ENCODE results near the gene TSPAN5.
A peak's percentile ranks its signal among the peaks of the same experiment; 100 is the strongest.
"Not testable (repeated sequence)": the region's sequence is repeated elsewhere in the genome, so short reads cannot be mapped to it uniquely, and the experiment has no call there.

The TSPAN5 gene

DNA sequence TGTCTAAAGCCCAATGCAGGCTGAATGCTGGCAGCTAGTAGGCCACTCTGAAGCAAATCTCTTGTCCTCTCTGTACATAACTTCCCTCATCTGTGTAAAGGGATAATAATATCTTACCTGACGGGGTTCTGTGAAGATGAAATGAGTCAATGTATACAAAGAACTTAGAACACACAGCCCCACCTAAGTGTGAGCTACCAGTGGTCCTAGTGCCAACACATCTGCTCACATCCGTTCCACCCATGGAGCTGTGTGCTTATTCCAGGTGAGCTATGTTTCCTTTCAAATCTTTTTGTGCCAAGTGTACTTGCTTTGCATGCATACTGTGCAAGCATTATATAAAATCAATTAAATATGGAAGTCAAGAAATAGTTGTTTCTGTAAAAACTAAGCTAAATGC lies 116.4 kb downstream of the TSPAN5 start:
- no peak for DNase-seq

DNA sequence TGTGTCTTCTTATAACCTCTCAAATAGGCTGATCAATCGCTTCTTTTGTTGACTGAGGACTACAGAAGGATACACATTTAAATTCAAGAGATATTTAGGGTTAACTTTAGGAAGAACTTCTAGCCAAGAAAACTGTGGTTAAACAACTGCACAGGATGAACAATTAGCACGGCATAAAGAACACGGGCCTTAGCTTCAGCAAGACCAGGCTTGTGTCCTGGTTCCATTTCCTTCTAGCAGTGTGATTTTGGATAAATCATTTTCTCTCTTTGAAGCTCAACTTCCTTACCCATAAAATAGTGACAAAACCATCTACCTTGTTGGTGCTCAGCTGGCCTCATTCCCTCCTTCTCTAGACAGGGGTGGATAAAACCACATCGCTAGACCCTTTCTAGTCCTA lies 117.6 kb downstream of the TSPAN5 start:
- DNase-seq: no peak

DNA sequence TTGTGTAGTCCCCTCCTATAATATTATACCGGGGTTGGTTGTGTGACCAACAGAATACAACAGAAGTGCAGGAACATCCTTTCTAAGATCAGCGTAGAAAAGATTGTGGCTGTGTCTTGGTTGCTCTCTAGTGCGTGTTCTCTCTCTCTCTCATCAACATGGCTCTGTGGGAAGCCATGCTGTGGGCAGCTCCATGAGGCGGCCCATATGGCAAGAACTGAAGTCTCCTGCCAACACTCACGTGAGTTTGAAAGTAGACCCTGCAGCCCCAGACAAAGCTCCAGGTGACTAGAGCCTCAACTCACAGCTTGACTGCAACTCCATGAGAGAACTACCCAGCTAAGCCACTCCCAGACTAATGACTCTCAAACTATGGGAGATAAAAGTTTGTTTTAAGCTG lies 118.7 kb downstream of the TSPAN5 start:
- DNase-seq: no peak

DNA sequence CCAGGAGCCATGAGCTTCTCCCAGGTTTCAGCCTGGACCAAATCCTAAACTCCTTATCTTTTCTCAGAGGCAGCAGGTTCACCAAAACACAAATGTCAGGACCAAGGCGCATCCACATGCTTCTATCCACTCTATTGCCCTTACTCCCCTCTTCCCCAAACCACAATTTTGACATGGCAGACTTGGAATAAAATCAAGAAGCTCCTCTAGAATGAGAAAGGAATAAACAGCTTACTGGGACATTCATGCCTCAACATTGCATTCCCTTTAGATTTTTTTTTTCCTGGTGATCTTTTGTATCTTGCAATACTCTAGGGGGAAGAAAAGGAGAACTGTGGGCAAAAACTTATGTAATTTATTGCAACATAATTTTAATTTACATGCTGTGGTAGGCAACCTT lies 119.1 kb downstream of the TSPAN5 start:
- no peak for DNase-seq

DNA sequence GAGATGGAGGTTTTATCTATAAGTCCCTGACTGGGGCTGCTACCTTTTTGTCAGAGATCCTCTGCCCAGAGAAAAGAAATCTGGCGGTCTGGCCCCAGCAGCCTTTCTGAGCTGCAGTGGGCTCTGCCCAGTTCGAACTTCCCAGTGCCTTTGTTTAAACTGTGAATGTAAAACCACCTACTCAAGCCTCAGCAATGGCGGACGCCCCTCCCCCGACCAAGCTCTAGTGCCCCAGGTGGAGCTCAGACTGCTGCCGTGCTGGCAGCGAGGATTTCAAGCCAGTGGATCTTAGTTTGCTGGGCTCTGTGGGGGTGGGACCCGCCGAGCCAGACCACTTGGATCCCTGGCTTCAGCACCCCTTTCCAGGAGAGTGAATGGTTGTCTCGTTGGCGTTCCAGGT lies 121.8 kb downstream of the TSPAN5 start:
- DNase-seq: no peak

DNA sequence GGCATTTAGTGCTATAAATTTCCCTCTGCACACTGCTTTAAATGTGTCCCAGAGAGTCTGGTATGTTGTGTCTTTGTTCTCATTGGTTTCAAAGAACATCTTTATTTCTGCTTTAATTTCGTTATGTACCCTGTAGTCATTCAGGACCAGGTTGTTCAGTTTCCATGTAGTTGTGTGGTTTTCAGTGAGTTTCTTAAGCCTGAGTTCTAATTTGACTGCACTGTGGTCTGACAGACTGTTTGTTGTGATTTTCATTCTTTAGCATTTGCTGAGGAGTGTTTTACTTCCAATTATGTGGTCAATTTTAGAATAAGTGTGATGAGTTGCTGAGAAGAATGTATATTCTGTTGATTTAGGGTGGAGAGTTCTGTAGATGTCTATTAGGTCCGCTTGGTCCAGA lies 124.3 kb downstream of the TSPAN5 start:
- not testable (repeated sequence) for DNase-seq

DNA sequence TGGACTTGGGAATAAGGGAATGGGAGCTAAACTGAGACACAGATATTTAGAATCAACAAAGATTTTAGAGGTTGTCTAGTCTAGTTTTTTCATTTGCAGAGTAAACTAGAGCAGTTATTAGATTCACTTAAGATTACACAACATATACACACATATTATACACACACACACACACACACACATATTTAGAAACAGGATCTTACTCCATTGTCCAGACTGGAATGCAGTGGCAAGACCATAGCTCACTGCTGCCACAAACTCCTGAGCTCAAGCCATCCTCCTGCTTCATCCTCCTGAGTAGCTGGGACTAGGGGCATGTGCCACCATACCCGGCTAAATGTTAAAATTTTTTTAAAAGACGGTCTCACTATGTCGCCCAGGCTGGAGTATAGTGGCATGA lies 127.8 kb downstream of the TSPAN5 start:
- DNase-seq: no peak

DNA sequence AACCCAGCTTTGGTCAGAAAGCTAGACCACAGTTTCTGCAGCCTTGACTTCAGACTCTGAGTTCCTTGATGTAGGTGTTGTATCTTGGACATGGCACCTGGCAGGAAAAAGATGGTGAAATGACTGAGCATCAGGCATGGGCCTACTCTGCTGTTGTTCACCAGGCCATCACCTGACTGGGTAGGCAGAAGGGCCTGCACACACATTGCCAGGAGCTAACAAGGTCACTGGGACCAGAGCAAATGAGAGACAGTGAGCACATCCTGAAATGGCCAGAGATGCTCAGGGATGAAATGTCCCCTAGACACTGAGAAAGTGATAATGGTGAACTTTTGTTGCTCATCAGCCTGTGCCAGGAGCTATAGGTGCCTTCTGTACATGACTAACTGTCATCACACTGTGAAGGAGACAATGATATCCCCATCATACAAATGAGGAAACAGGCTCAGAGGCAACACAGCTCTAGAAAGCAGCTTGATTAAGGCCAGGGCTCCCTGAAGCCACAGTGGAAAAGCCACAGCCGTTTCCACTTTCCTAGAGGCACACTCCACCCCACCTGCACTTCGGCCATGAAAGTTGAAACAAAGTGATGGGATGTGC lies 128.3 kb downstream of the TSPAN5 start:
- no peak for DNase-seq

DNA sequence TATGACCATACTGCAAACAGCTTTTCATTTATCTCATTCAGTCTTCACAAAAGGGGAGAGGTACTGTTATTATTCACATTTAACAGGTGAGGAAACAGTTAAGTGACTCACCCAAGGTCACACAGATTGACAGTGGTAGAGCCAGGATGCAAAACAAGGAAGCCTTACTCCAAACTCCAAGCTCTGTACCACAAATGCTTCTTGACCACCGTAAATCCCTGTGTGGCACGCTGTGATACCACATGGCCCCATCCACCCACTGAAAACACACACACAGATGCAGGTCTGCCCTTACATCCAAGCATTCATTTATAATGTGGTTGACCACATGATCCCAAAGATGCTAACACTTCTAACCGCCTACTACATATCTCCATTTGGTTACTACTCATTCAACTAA lies 129.5 kb downstream of the TSPAN5 start:
- no peak for DNase-seq

DNA sequence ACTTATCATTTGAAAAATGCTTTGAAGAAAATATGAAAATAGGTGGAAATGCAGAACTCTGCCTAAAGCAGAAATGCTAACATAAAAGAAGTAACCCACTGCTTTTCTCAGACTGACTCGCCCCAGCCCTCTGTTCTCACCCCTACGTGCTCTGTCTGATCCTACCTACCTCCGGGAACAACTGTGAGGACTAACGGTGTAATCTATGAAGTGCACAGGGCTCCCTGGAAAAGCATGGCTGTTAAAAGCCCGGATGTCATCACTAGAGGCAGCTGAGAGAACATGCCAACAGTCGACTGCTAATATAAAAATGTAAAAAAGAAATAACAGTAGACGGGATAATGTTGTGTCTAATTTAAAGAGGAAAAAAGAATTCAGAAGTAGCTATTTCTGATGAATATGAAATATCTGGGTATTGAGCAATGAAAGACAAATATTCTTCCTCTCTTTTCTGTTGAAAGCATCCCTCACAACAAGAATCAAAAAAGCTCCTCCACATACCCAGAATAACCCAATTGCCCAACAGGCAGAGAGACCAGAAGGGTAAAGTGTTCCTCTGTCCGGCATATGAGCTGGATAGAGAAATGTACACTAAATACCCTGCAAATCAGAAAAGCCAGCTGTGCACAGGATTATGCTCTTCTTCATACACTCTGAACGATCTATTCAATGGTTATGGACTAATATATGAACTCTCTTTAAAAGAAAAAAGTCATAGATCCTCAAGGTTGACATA lies 130.7 kb downstream of the TSPAN5 start:
- DNase-seq: no peak

DNA sequence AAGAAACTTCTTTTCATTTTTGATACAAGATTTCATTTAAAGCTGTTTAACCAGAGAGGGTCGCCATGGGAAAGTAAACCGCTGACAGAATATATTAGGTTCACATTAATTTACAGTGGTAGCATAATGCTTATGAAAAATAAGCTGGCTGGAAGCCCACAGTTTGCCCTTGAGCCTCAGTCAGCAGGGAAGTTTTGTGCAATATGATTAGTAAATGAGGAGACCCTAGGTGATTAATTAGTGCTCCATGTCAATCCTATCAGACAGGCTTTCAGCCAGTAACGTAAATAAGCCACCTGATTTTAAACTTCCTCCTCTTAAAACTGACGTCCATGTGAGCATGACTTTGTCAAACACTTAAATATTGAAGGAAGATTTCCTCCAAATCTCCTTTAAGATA lies 134.2 kb downstream of the TSPAN5 start:
- no peak for DNase-seq

DNA sequence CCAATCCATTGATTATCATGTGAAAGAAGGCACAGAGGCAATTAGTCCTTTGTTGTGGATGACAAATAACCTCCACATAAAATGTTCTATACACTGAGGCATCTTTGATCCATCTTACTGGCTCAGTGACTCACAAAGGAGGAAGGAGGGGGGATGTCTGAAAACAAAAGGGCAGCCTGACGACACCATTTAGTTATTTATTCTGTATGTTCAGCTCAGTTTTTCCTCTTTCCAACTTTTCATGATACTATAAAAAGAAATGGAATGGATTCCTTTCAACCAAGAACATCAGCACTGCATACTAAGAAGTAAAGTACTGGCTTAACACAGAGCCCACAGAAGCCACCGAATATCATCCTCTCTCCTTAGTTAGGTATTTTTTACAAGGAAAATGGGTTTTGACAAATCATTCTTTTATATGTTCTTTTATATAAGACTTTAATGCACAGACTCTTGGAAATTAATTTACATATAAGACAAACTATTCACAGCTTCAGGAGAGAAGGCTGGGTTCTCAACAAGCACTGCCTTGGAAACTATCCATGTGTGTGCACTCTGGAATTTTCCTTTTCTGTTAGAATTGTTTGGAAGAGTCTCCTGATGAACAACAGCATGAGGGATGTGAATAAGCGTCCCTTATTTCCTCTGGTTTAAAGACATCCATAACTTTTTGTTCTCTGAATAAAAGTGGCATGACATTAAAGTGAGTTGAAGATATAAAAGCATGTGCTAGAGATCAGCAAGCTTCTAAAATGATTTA lies 135.6 kb downstream of the TSPAN5 start:
- no peak for DNase-seq

DNA sequence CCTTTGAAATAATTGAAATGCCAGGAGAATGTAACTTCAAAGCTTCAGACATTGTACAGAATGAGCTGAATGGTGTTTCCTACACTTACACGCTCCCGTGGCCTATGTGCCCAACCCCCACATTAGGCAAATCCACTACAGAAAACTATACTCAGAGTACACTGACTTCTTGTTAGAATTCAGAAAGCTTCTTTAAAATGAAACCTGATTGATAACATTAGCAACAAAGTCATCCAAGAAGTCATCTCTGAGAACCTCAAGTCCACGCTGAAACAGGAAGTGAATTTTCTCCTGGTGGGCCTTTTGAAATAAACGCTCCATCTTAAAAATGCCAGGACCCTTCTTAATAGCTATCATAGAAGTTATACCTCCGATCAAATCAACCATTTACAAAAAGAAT lies 136.3 kb downstream of the TSPAN5 start:
- DNase-seq: no peak

DNA sequence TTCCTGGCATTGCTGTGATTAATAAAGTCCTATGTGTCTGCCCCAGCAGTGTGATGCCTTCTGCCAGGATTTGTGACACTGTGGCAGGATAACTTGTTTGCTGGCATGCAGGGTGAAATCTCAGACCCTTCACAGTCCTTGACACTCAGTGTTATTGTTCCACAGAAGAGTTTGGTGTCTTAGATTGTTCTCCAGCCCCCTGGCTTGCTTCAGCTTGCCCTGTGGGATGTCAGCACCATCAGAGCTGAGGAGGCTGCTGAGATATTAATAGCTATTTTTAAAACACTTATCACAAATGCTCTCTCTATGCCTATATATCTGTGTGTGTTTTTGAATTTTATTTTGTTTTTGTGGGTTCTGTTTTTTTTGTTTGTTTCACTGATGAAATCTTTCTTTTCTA lies 136.9 kb downstream of the TSPAN5 start:
- no peak for DNase-seq

DNA sequence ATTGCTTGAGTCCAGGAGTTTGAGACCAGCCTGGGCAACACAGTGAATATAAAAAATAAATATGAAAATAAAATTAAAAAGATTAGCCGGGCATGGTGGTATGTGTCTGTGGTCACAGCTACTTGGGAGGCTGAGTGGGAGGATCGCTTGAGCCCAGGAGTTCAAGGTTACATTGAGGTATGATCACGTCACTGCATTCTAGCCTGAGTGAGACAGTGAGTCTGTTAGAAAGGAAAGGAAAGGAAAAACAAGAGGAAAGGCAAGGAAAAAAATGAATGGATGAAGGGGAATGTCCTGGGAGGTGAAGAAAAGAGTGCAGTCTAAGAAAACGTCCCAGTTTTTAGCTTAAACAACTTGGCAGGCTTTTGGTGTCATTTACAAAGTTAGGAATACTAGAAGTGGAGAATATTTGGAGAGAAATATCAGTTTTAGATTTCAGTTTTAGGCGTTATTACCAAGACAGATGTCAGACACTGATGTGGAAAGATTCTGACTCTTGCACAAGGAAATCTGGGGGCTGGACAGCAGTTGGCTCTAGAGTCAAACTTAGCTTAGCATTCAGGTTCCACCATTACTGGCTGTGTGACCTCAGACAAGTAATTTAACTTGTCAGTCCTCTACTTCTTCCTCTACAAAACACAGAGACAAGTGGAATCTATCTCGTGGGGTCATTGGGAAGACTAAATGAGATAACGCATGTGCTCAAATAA lies 139.0 kb downstream of the TSPAN5 start:
- DNase-seq: no peak

DNA sequence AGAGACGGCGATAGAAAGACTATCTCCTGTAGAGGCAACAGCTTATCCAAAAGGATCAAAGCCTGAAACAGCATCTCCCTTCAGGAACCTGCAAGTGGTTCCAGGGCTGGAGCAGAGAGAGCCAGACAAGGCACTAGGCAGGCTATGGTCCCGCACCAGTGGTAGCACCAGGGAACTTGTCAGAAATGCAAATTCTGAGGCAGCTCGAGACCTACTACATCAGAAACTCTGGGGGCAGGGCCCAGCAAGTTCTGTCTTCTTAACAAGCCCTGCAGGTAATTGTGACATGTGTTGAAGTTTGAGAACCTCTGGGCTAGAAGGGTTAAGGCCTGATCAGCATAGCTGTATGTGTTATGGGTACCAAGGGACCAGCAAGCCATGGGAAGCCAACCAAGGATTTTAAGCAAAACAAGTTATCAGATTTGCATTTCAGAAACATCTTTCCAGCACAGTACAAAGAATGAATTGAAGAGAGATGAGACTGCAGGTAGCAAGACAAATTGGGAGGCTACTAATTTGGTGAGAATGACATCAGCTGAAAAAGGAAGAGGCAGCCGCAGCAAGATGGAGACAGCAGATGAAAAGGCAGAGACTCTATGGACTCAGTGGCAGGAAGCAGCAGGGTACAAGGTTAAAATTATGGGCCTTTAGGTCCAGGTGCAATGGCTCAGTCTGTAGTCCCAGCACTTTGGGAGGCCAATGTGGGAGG lies 139.7 kb downstream of the TSPAN5 start:
- DNase-seq: peak in 1 of 2 donors; percentile 13

DNA sequence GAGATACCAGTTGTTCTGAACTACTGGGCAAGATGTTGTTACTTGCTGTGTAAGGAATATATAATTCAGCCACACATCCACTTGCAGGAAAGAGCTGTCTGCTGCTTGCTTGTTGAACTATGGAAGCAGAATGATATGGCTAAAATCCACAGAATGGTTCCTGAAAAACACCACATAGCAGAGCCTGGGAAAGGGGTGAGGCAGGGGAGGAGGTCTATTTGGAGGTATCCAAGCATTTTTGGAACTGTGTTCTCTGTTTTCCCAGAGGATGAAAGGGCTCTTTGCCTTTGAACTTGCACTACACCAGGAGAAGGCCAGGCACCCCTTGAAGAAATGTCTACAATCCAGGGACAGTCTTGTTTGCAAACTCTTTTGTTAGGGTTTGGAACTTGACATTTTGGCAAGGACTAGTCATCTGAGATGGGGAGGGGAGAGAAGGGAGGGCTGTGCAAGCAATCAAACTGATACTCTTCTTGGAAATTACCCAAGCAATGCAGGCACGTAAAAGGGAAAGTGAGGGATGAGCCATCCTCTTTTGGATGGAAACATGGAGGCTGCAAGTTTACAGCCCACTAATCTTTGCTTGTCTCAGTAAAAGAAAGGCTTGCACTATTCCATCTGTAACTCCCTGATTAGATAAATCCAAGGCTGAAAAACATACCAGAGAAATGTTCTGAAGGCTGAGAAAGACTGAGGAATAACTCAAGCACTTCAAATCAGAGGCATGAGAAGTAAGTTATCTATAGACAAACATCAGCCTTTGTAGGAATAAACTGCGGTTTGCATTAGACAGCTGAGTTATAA lies 141.0 kb downstream of the TSPAN5 start:
- no peak for DNase-seq

DNA sequence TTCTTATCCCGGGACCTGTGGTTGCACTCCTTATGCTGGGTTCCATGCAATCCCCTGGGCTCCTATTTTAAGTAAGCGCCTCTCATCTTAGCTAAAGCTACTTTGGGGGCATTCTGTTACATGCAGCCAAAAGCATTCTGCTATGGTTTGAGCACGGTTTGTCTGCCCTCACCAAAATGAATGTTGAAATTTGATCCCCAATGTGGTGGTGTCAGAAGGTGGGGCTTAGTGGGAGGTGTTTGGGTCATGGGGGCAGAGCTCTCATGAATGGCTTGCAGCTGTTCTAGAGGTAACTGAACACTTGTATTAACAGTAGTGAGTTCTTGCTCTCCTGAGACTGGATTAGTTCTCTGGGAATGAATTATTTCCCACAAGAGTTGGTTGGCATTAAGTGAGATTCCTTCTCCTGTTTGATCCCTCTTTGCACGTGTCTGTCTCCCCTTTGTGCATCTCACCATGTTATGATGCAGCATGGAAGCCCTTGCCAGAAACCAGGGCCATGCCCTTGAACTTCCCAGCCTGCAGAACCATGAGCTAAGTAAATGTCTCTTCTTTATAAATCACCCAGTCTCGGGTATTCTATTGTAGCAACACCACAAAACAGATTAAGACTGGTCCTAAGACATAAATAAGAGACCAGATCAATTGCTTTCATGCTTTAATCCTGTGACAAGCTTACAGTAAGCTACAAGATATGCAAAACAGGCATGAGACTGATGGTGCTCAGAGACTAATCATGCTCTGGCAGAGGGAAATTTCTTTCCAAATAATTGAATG lies 141.8 kb downstream of the TSPAN5 start:
- DNase-seq: no peak

DNA sequence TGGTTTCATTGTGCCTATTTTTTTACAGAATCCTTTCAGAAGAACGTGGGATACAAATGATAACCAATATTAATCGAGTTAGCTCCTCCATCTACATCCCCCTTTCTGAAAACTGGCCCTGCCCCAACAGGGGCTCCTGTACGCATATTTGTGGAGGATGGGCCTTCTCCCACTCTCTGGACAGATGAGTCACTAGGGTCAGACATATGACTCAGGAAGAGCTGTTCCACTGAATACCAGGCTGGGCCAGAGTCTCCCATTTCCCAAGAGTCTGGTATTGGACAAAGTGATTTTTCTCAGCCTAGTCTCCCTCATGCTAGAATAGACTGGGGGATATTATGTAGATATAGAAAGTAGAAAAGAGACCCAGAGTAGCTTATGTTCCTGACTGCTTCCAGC lies 142.4 kb downstream of the TSPAN5 start:
- DNase-seq: no peak

DNA sequence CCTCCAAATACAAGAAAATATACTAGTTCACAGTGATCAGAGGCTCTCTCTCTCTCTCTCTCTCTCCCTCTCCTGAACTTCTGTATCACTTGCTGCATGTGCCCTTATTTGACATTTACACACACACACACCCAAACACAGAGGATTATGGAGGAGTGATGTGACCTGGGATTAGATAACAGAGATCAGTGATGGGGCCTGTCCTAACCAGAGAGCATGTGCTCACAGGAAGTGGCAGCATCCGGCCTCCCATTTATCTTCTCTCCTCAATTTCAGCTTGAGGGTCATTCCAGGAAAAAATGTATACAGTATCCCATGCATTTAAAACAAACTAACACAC lies 143.0 kb downstream of the TSPAN5 start:
- no peak for DNase-seq

DNA sequence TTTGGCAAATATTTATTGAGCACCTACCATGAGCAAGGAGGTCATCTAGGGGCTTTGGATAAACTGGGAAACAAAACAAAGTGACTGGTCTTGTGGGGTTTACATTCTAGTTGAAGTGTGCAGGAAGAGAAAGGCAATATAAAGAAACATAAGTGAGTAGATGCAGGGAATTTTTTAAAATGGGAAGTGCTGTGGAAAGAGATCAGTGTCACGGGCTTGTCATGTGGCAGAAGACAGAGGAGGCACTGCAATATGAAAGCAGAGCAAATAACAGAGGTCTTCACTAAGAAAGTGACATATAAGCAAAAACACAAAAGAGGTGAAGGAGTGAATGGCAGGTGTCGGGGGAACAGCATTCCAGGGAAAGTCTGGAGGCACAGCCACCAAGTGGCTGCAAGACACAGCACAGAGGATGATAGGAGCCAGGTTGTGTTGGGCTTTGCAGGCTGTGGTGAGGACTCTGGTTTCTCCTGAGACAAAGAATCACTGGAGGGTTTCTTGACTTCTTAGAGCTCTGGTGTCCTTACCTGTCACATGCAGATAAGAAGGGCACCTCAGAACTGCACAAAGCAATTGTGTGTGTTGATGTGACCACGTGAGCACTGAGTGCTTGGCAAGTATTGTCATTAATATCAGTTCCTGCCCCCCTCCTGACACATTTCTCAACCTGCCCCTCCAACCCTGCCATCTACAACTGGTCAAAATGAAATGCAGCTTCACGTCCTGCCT lies 143.5 kb downstream of the TSPAN5 start:
- DNase-seq: no peak
